Neural cell (in vitro differentiated cells): Measurements from ENCODE around the gene PHGDH. TPM values are rescaled to one million over a fixed set of nuclear protein-coding genes. Genes with fewer than 3 reads are reported as not detected.

Experiments
- H2AFZ ChIP-seq: fragments of 200-600, 300-800 bp; sonication (generic), shearing (Covaris generic); 2 replicates; pipeline ENCODE4 v1.6.0; 2014; ENCODE audit warnings: low read depth, mild to moderate bottlenecking, antibody characterized with exemption, low read length, moderate library complexity
- H3F3A ChIP-seq: fragments of 200-600 bp; shearing (Covaris generic); 2 replicates; pipeline ENCODE4 v1.6.1; 2016; ENCODE audit warnings: mild to moderate bottlenecking, moderate library complexity, mixed read lengths, antibody characterized with exemption, low read length; ENCODE audit not compliant: insufficient read depth, poor library complexity, severe bottlenecking
- H3K27ac ChIP-seq: fragments of 200-600, 300-800 bp; sonication (generic), shearing (Covaris generic); 2 replicates; pipeline ENCODE4 v1.5.1; 2014; ENCODE audit warnings: mild to moderate bottlenecking, low read length, moderate library complexity
- H3K27me3 ChIP-seq: fragments of 300-800, 200-600 bp; sonication (generic), shearing (Covaris generic); 2 replicates; pipeline ENCODE4 v1.6.0; 2014; ENCODE audit warnings: mild to moderate bottlenecking, low read depth, low read length, moderate library complexity; ENCODE audit not compliant: insufficient read depth
- H3K36me3 ChIP-seq: fragments of 300-800, 200-600 bp; sonication (generic), shearing (Covaris generic); 2 replicates; pipeline ENCODE4 v1.5.1; 2014; ENCODE audit warnings: mild to moderate bottlenecking, antibody characterized with exemption, low read length, moderate library complexity; ENCODE audit not compliant: insufficient read depth
- H3K4me2 ChIP-seq: fragments of 300-800, 200-600 bp; sonication (generic), shearing (Covaris generic); 2 replicates; pipeline ENCODE4 v1.6.0; 2014; ENCODE audit warnings: mild to moderate bottlenecking, low read length
- H3K4me3 ChIP-seq: fragments of 300-800, 200-600 bp; sonication (generic), shearing (Covaris generic); 2 replicates; pipeline ENCODE4 v1.5.1; 2014; ENCODE audit warnings: mild to moderate bottlenecking, low read length, moderate library complexity
- H3K79me2 ChIP-seq: fragments of 200-600 bp; shearing (Covaris generic); replicated peaks from 2 replicates; pipeline ENCODE4 v1.6.0; 2014; ENCODE audit warnings: mild to moderate bottlenecking, low read length, moderate library complexity; ENCODE audit not compliant: insufficient read depth
- H3K9ac ChIP-seq: fragments of 300-800, 200-600 bp; sonication (generic), shearing (Covaris generic); 2 replicates; pipeline ENCODE4 v1.6.1; 2016; ENCODE audit warnings: mild to moderate bottlenecking, low read length, mixed read lengths
- H3K9me2 ChIP-seq: fragments of 200-600 bp; shearing (Covaris generic); 2 replicates; pipeline ENCODE4 v1.6.1; 2016; ENCODE audit warnings: mild to moderate bottlenecking, low read length, mixed read lengths; ENCODE audit not compliant: insufficient read depth
- H3K9me3 ChIP-seq: fragments of 200-600, 300-800 bp; sonication (generic), shearing (Covaris generic); 2 replicates; pipeline ENCODE4 v1.6.1; 2016; ENCODE audit warnings: mild to moderate bottlenecking, mixed run types, low read length, moderate library complexity, mixed read lengths
- H4K20me1 ChIP-seq: fragments of 200-600 bp; shearing (Covaris generic); 2 replicates; pipeline ENCODE4 v1.6.1; 2016; ENCODE audit warnings: mild to moderate bottlenecking, mixed run types; ENCODE audit not compliant: insufficient read depth
- CTCF ChIP-seq: fragments of 450-650 bp; IDR thresholded peaks from 2 replicates; pipeline ENCODE4 v1.5.1; 2014; ENCODE audit warnings: antibody characterized with exemption, mild to moderate bottlenecking, moderate library complexity; ENCODE audit not compliant: poor library complexity, severe bottlenecking
- EP300 ChIP-seq: fragments of 450-650 bp; conservative IDR thresholded peaks from 2 replicates; pipeline ENCODE4 v1.6.1; 2014; ENCODE audit warnings: antibody characterized with exemption, mild to moderate bottlenecking, moderate library complexity; ENCODE audit not compliant: poor library complexity, severe bottlenecking
- EZH2 ChIP-seq: fragments of 200-600, 300-800 bp; shearing (Covaris generic), sonication (generic); IDR thresholded peaks from 2 replicates; pipeline ENCODE4 v1.6.1; 2014; ENCODE audit warnings: antibody characterized with exemption, low read length, borderline replicate concordance, mild to moderate bottlenecking; ENCODE audit not compliant: insufficient read depth, poor library complexity, severe bottlenecking
- MXI1 ChIP-seq: fragments of 450-650 bp; conservative IDR thresholded peaks from 2 replicates; pipeline ENCODE4 v1.6.1; 2014; ENCODE audit warnings: antibody characterized with exemption, mild to moderate bottlenecking; ENCODE audit not compliant: poor library complexity, severe bottlenecking
- POLR2AphosphoS5 ChIP-seq: IDR thresholded peaks from 2 replicates; pipeline ENCODE4 v1.6.1; 2012
- RAD21 ChIP-seq: fragments of 450-650 bp; conservative IDR thresholded peaks from 2 replicates; pipeline ENCODE4 v1.6.1; 2014; ENCODE audit warnings: antibody characterized with exemption, mild to moderate bottlenecking, moderate library complexity
- REST ChIP-seq: IDR thresholded peaks from 2 replicates; pipeline ENCODE4 v1.6.1; 2012; ENCODE audit warnings: borderline replicate concordance
- SMC3 ChIP-seq: fragments of 450-650 bp; conservative IDR thresholded peaks from 2 replicates; pipeline ENCODE4 v1.6.1; 2014; ENCODE audit warnings: antibody characterized with exemption, mild to moderate bottlenecking, moderate library complexity; ENCODE audit not compliant: poor library complexity
- TAF1 ChIP-seq: IDR thresholded peaks from 2 replicates; pipeline ENCODE4 v1.6.1; 2012; ENCODE audit warnings: low read depth
- polyA plus RNA-seq: library from polyadenylated mRNA; depleted of rRNA; stranded (reverse); fragments of >200 nt; gene quantifications from 2 replicates; pipeline ENCODE4 v1.2.3, GENCODE V29; 2014

Gene PHGDH
- polyA plus RNA-seq, 1 donor from 2014 or later: 11.8 TPM

DNA sequence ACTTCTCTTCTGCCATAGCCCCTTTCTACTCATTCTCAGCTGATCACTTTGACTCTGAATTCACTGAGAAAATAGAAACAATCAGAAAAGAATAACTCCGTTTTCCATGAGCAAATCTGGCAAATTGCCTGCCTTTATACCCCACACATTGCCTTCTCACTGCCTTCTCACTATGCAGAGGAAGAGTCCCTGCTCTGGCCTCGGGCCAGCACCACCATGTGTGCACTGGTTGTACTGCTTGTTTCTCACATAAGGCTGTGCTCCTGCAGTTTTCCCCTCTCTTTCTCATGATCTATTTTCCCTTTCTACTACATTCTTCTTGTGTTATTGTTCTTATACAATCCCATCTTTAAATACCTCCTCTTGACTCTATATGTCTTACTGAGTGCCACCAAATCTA, 59.3 kb downstream of the PHGDH start:
- no peak overlapping the region for H3K9ac ChIP-seq
- no peaks in the 10 kb centered on the region for H4K20me1 ChIP-seq
- no peaks in the 10 kb centered on the region for H3K27me3 ChIP-seq
- H3K4me2 ChIP-seq: no peak overlapping the region
- H3K9me2 ChIP-seq: no peaks in the 10 kb centered on the region
- H3K9me3 ChIP-seq: no peaks in the 10 kb centered on the region
- no peaks in the 10 kb centered on the region for H3K79me2 ChIP-seq
- no peak for TF ChIP-seq MXI1
- H2AFZ ChIP-seq: no peak overlapping the region
- H3K36me3 ChIP-seq: no peaks in the 10 kb centered on the region
- H3K4me3 ChIP-seq: no peak overlapping the region
- no peak overlapping the region for H3K27ac ChIP-seq
- no peaks in the 10 kb centered on the region for H3F3A ChIP-seq

DNA sequence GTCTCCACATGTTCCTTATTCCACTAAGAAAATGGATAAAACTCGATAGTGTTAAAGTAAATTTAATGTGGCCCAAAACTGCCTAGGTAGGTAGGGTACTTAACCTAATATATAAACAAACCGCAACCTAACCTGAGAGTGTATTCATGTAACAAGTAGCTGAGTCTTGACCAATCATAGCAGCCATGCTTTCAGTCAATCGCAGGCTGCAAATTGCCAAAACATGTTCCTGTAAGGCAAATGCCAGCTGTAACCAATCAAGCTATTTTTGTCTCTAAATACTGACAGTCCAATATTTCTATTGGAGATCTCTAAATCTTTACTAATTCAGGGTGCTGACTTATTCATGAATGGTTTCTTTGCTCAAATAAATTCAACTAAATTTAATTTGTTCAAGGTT, 60.0 kb downstream of the PHGDH start:
- Histone ChIP-seq H3K27me3 (no peaks in the 10 kb centered on the region), H3K27ac (no peak overlapping the region), H3K79me2 (no peaks in the 10 kb centered on the region), H3K9me3 (no peaks in the 10 kb centered on the region), H2AFZ (no peak overlapping the region), H3K4me2 (no peak overlapping the region), H3K4me3 (no peak overlapping the region), H3K9ac (no peak overlapping the region), H3F3A (no peaks in the 10 kb centered on the region), H3K9me2 (no peaks in the 10 kb centered on the region), H3K36me3 (no peaks in the 10 kb centered on the region), H4K20me1 (no peaks in the 10 kb centered on the region)
- TF ChIP-seq EZH2 (no peak), TAF1 (no peak), SMC3 (no peak), MXI1 (no peak), EP300 (no peak), RAD21 (no peak), REST (no peak), CTCF (no peak), POLR2AphosphoS5 (no peak)

DNA sequence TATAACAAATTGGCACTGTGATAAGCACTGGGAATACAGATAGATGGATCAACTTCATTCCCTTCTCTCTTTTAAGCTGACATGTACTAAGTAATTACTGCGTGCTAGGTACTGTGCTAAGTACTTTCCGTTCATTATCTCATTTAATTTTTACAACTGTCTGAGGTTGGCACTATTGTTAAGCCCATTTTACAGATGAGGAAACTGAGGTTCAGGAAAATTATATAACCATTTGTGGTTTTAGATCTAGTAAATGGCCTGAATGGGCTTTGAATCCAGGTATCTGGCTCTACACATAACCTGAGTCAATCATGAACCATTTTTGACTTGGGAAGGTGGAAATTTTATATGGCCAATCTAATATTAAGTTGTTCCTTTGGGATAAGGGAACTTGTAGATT, 60.6 kb downstream of the PHGDH start:
- no peak overlapping the region for H3K9ac ChIP-seq
- no peaks in the 10 kb centered on the region for H3K79me2 ChIP-seq
- no peak overlapping the region for H3K4me3 ChIP-seq
- H3K9me3 ChIP-seq: no peaks in the 10 kb centered on the region
- H3K4me2 ChIP-seq: no peak overlapping the region
- no peaks in the 10 kb centered on the region for H3K27me3 ChIP-seq
- H3K27ac ChIP-seq: no peak overlapping the region
- no peak for TF ChIP-seq RAD21
- no peak for TF ChIP-seq SMC3
- TF ChIP-seq EZH2: no peak
- no peak for TF ChIP-seq EP300
- no peak for TF ChIP-seq REST
- no peak for TF ChIP-seq TAF1
- TF ChIP-seq MXI1: no peak
- TF ChIP-seq CTCF: no peak
- no peak for TF ChIP-seq POLR2AphosphoS5
- no peaks in the 10 kb centered on the region for H3K9me2 ChIP-seq
- no peaks in the 10 kb centered on the region for H3F3A ChIP-seq
- no peaks in the 10 kb centered on the region for H3K36me3 ChIP-seq
- H4K20me1 ChIP-seq: no peaks in the 10 kb centered on the region
- no peak overlapping the region for H2AFZ ChIP-seq
